GM18505 (cell line): ENCODE data around the gene PFN2.
"Not testable (repeated sequence)": the region's sequence is repeated elsewhere in the genome, so short reads cannot be mapped to it uniquely, and the experiment has no call there.

Experiments used
- ATAC-seq: cut with Tn5 transposase; IDR thresholded peaks from one replicate; pipeline ENCODE4 v1.9.1; 2021; ENCODE audit not compliant: unreplicated experiment
- POLR2A ChIP-seq: IDR thresholded peaks from 4 replicates; pipeline ENCODE4 v1.6.1; 2011; ENCODE audit warnings: borderline replicate concordance; ENCODE audit not compliant: insufficient read depth, insufficient read length; ENCODE audit errors: extremely low read depth

Gene PFN2

GRCh38 chr3:149954812-149955211, 15.9 kb downstream of the PFN2 start:
- no peak for ATAC-seq
- no peak for TF ChIP-seq POLR2A

GRCh38 chr3:149949181-149949580, 21.5 kb downstream of the PFN2 start:
- no peak for TF ChIP-seq POLR2A
- ATAC-seq, result no peak

- no peak for ATAC-seq
- TF ChIP-seq POLR2A, result no peak
Measured at GRCh38 chr3:149947231-149947630, 23.5 kb downstream of the PFN2 start.

GRCh38 chr3:149943966-149944365, 26.7 kb downstream of the PFN2 start:
- not testable (repeated sequence) for ATAC-seq

GRCh38 chr3:149942409-149942808, 28.3 kb downstream of the PFN2 start:
- ATAC-seq, result no peak
- no peak for TF ChIP-seq POLR2A

GRCh38 chr3:149941946-149942345, 28.7 kb downstream of the PFN2 start:
- ATAC-seq, result no peak
- TF ChIP-seq POLR2A, result no peak

GRCh38 chr3:149941186-149941585, 29.5 kb downstream of the PFN2 start:
- no peak for ATAC-seq

GRCh38 chr3:149938392-149939055, 32.2 kb downstream of the PFN2 start:
- ATAC-seq, result not testable (repeated sequence)

More at GRCh38 chr3:149941186-149941585, 29.5 kb downstream of the PFN2 start:
- no peak for TF ChIP-seq POLR2A

GRCh38 chr3:149936812-149937230, 33.9 kb downstream of the PFN2 start:
- no peak for ATAC-seq
- no peak for TF ChIP-seq POLR2A

- no peak for ATAC-seq
- TF ChIP-seq POLR2A, result no peak
Measured at GRCh38 chr3:149934524-149934923, 36.2 kb downstream of the PFN2 start.

GRCh38 chr3:149933858-149934257, 36.8 kb downstream of the PFN2 start:
- no peak for TF ChIP-seq POLR2A
- ATAC-seq, result no peak

- TF ChIP-seq POLR2A, result no peak
- no peak for ATAC-seq
Measured at GRCh38 chr3:149933008-149933407, 37.7 kb downstream of the PFN2 start.

GRCh38 chr3:149920119-149920518, 50.6 kb downstream of the PFN2 start:
- ATAC-seq, result no peak
- TF ChIP-seq POLR2A, result no peak

GRCh38 chr3:149919509-149919908, 51.2 kb downstream of the PFN2 start:
- no peak for ATAC-seq
- TF ChIP-seq POLR2A, result no peak

- TF ChIP-seq POLR2A, result no peak
- ATAC-seq, result no peak
Measured at GRCh38 chr3:149917124-149917667, 53.5 kb downstream of the PFN2 start.
